HCT116 (cell line): ENCODE results near the gene ZYG11B. TPM values are rescaled to one million over a fixed set of nuclear protein-coding genes. Genes with fewer than 3 reads are reported as not detected.

Source experiments
- ATAC-seq: fragments of 200-7000 bp; cut with Tn5 transposase; 2 replicates; pipeline ENCODE4 v1.9.1; 2020; ENCODE audit warnings: mild to moderate bottlenecking, moderate library complexity
- BruUV-seq: library from RNA; stranded (reverse); fragments of 400-500 nt; replicated peaks from 2 replicates; lab custom pipeline; 2021; lab: Mats Ljungman, UMichigan
- CTCF ChIA-PET: fragments of 300-600 bp; sonication (Branson Sonifier 250); formaldehyde crosslinking; loops from one replicate; lab custom pipeline; 2021; ENCODE audit warnings: antibody characterized with exemption; lab: Charles Lee
- POLR2A ChIA-PET: fragments of 300-600, 350-600 bp; sonication (Branson Sonifier 250); formaldehyde crosslinking; loops from one replicate; lab custom pipeline; 2021; ENCODE audit warnings: antibody characterized with exemption; lab: Charles Lee
- RAD21 ChIA-PET, 2 experiments: fragments of 300-600 bp; sonication (Branson Sonifier 250); formaldehyde crosslinking; loops; one replicate each; lab custom pipeline; 2023; ENCODE audit warnings: low total read pairs in 2 of 2; ENCODE audit not compliant: uncharacterized antibody in 2 of 2, unreplicated experiment in 2 of 2, low non-redundant PET in 1 of 2; lab: Charles Lee
- DNase-seq: peaks from one replicate; pipeline ENCODE4 v3.0.0-alpha.2; 2010; ENCODE audit warnings: low read depth, low spot score
- H2AFZ ChIP-seq: fragments of 200-600 bp; shearing (Covaris generic), sonication (generic); 2 replicates; pipeline ENCODE4 v1.6.1; 2017; ENCODE audit warnings: low read depth, mixed run types, mixed read lengths, antibody characterized with exemption, low read length; ENCODE audit not compliant: poor library complexity, severe bottlenecking
- H3K27ac ChIP-seq: 2 replicates; pipeline ENCODE4 v1.5.1; 2012; ENCODE audit warnings: low read depth, low read length
- H3K27me3 ChIP-seq: fragments of 200-600 bp; sonication (generic); 2 replicates; pipeline ENCODE4 v1.6.1; 2016; ENCODE audit warnings: mixed run types, low read length, mixed read lengths; ENCODE audit not compliant: insufficient read depth
- H3K36me3 ChIP-seq, 2 experiments: fragments of 200-500 bp in 1 of 2; fragments of 200-600 bp in 1 of 2; sonication (Bioruptor generic) in 1 of 2; sonication (generic) in 1 of 2; 2 replicates each; pipeline versions ENCODE4 v1.5.1 to v1.6.1; 2014 to 2016; ENCODE audit warnings: low read length in 2 of 2, inconsistent platforms in 1 of 2, mixed read lengths in 1 of 2, mixed run types in 1 of 2; ENCODE audit not compliant: insufficient read depth in 2 of 2, control insufficient read depth in 1 of 2
- H3K4me1 ChIP-seq, 2 experiments: fragments of 200-600 bp in 1 of 2; sonication (generic) in 1 of 2; 2 replicates each; pipeline versions ENCODE4 v1.5.1 to v1.6.1; 2012 to 2017; ENCODE audit warnings: low read length in 2 of 2, inconsistent platforms in 1 of 2, mild to moderate bottlenecking in 1 of 2, mixed read lengths in 1 of 2, mixed run types in 1 of 2, moderate library complexity in 1 of 2; ENCODE audit not compliant: insufficient read depth in 2 of 2, control insufficient read depth in 1 of 2
- H3K4me2 ChIP-seq: fragments of 200-600 bp; sonication (generic); 2 replicates; pipeline ENCODE4 v1.6.1; 2017; ENCODE audit warnings: mixed run types, low read length, mixed read lengths
- H3K4me3 ChIP-seq, 2 experiments: fragments of 200-600 bp in 1 of 2; sonication (generic) in 1 of 2; replicated peaks in 1 of 2; 2 replicates each; pipeline ENCODE4 v1.5.1; 2011 to 2016; ENCODE audit warnings: low read length in 2 of 2, control low read depth in 1 of 2, low read depth in 1 of 2, mild to moderate bottlenecking in 1 of 2, mixed read lengths in 1 of 2, mixed run types in 1 of 2
- H3K79me2 ChIP-seq: fragments of 200-600 bp; sonication (generic); 2 replicates; pipeline ENCODE4 v1.6.1; 2017; ENCODE audit warnings: mild to moderate bottlenecking, mixed run types, low read length, moderate library complexity, mixed read lengths; ENCODE audit not compliant: insufficient read depth
- H3K9ac ChIP-seq: fragments of 200-600 bp; sonication (generic); 2 replicates; pipeline ENCODE4 v1.6.1; 2016; ENCODE audit warnings: low read length, mixed read lengths
- H3K9me2 ChIP-seq: fragments of 200-600 bp; sonication (generic), shearing (Covaris generic); 2 replicates; pipeline ENCODE4 v1.6.1; 2017; ENCODE audit warnings: mixed run types, mild to moderate bottlenecking, moderate library complexity; ENCODE audit not compliant: insufficient read depth
- H3K9me3 ChIP-seq, 2 experiments: fragments of 200-500 bp in 1 of 2; fragments of 200-600 bp in 1 of 2; sonication (Bioruptor generic) in 1 of 2; sonication (generic) in 1 of 2; 2 replicates each; pipeline ENCODE4 v1.6.1; 2014 to 2017; ENCODE audit warnings: low read length in 2 of 2, mixed read lengths in 2 of 2, inconsistent platforms in 1 of 2, low read depth in 1 of 2, mild to moderate bottlenecking in 1 of 2, mixed run types in 1 of 2, moderate library complexity in 1 of 2; ENCODE audit not compliant: control insufficient read depth in 1 of 2, insufficient read depth in 1 of 2
- H4K20me1 ChIP-seq: fragments of 200-600 bp; sonication (generic), shearing (Covaris generic); 2 replicates; pipeline ENCODE4 v1.6.1; 2017; ENCODE audit warnings: mixed run types, mild to moderate bottlenecking, moderate library complexity; ENCODE audit not compliant: insufficient read depth
- CBX3 ChIP-seq: IDR thresholded peaks from 2 replicates; pipeline ENCODE4 v1.6.1; 2012; ENCODE audit warnings: low read depth
- ELF1 ChIP-seq: IDR thresholded peaks from 2 replicates; pipeline ENCODE4 v1.6.1; 2012; ENCODE audit warnings: low read depth, borderline replicate concordance
- EZH2 ChIP-seq: fragments of 200-600 bp; sonication (generic); IDR thresholded peaks from 2 replicates; pipeline ENCODE4 v1.6.1; 2017; ENCODE audit warnings: antibody characterized with exemption, mixed run types
- JUND ChIP-seq: IDR thresholded peaks from 2 replicates; pipeline ENCODE4 v1.6.1; 2012
- POLR2AphosphoS5 ChIP-seq: IDR thresholded peaks from 2 replicates; pipeline ENCODE4 v1.6.1; 2011; ENCODE audit warnings: mild to moderate bottlenecking, low read depth, low read length, moderate library complexity
- RAD21 ChIP-seq: IDR thresholded peaks from 2 replicates; pipeline ENCODE4 v1.6.1; 2012; ENCODE audit warnings: low read depth, mild to moderate bottlenecking
- SP1 ChIP-seq: IDR thresholded peaks from 2 replicates; pipeline ENCODE4 v1.6.1; 2012; ENCODE audit warnings: low read depth
- TCF7L2 ChIP-seq: IDR thresholded peaks from 2 replicates; pipeline ENCODE4 v1.7.0; 2011; ENCODE audit warnings: borderline replicate concordance, inconsistent platforms; ENCODE audit not compliant: insufficient read depth, insufficient read length; ENCODE audit errors: extremely low read depth
- YY1 ChIP-seq: IDR thresholded peaks from 2 replicates; pipeline ENCODE4 v1.6.1; 2011; ENCODE audit warnings: low read length, low read depth, moderate library complexity, mild to moderate bottlenecking; ENCODE audit not compliant: insufficient replicate concordance; ENCODE audit errors: extremely low read depth
- ZNF274 ChIP-seq: fragments of 200-500 bp; sonication (Bioruptor generic); IDR thresholded peaks from 2 replicates; pipeline ENCODE4 v1.6.1; 2014; ENCODE audit warnings: mild to moderate bottlenecking, low read depth, low read length, inconsistent platforms
- intact Hi-C: fragments of 100-400 bp; cut with micrococcal nuclease; formaldehyde crosslinking; loops from 2 replicates; pipeline ENCODE4 v1.10.0; 2022
- total RNA-seq: library from RNA; stranded (reverse); gene quantifications from one replicate; pipeline ENCODE4 v1.2.1, GENCODE V29; 2021; ENCODE audit not compliant: unreplicated experiment
- TF ChIP-seq, protein P1 (sequence below): IDR thresholded peaks from 2 replicates; pipeline ENCODE4 v1.6.1; 2011; ENCODE audit warnings: mild to moderate bottlenecking, low read length, moderate library complexity; ENCODE audit not compliant: insufficient replicate concordance; ENCODE audit errors: extremely low read depth
- TF ChIP-seq, protein P2 (sequence below): IDR thresholded peaks from 2 replicates; pipeline ENCODE4 v1.6.1; 2012

ZYG11B gene
- total RNA-seq, 1 experiment from 2014 or later, result 20.7 TPM

DNA sequence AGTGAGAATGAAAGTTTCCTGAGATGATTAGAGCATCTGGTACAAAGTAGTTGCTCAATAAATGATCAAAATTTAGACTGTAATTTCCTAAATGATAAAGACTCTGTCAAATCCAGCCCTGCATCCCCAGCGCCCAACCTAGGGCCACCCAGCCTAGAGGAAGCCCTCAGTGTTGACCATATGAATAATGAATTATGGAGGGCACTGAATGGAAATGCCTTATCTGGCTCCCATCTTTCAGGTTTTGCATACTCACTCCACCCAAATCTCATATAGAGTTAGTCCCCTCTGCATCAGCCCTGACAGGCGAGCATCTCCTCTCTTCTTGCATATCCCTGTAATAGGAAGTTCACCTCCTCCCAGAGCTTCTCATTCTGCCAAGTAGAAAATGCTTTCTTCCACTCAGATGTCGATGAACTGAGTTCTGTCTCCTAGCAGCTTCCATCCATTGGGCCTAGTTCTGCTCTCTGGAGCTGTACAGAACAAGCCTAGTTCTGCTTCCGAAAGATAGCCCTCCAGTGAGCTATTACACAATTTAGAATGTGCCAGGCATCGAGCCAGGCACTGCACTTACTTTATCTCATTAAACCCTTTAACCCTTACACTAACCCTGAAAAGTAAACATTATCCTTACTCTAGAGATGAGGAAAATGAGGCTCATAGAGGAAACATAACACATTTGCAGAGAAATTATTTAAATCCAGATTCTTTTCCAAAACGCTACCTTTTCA lies 49.0 kb upstream of the ZYG11B start:
- intact Hi-C loops, result no loop called here
- no peaks in the 10 kb centered on the region for H3K36me3 ChIP-seq
- H3K27me3 ChIP-seq, result no peaks in the 10 kb centered on the region
- no peak overlapping the region for H3K4me2 ChIP-seq
- DNase-seq, result no peak
- RAD21 ChIA-PET, result no interaction called here
- no TSS peak for BruUV-seq
- CTCF ChIA-PET, result interaction anchor here (0.8 kb wide), 1 partner anchor 9 kb away, joined by 4 read pairs; no protein-coding TSS in a partner anchor
- no peak overlapping the region for H3K9ac ChIP-seq
- POLR2A ChIA-PET, result no interaction called here
- H2AFZ ChIP-seq, result no peak overlapping the region
- H4K20me1 ChIP-seq, result no peaks in the 10 kb centered on the region
- H3K27ac ChIP-seq, result no peak overlapping the region
- no peaks in the 10 kb centered on the region for H3K9me3 ChIP-seq
- no peak for ATAC-seq
- peaks cover 8 to 13% of the 10 kb centered on the region in 2 experiments; a peak in 3 of 4 replicates for H3K4me1 ChIP-seq
- TF ChIP-seq, protein P1, sequence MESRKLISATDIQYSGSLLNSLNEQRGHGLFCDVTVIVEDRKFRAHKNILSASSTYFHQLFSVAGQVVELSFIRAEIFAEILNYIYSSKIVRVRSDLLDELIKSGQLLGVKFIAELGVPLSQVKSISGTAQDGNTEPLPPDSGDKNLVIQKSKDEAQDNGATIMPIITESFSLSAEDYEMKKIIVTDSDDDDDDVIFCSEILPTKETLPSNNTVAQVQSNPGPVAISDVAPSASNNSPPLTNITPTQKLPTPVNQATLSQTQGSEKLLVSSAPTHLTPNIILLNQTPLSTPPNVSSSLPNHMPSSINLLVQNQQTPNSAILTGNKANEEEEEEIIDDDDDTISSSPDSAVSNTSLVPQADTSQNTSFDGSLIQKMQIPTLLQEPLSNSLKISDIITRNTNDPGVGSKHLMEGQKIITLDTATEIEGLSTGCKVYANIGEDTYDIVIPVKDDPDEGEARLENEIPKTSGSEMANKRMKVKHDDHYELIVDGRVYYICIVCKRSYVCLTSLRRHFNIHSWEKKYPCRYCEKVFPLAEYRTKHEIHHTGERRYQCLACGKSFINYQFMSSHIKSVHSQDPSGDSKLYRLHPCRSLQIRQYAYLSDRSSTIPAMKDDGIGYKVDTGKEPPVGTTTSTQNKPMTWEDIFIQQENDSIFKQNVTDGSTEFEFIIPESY, result no peak
- TF ChIP-seq ZNF274 (no peak), EZH2 (no peak), SP1 (no peak), RAD21 (no peak), JUND (no peak), CBX3 (no peak), TCF7L2 (no peak), YY1 (no peak), ELF1 (no peak), POLR2AphosphoS5 (no peak)
- TF ChIP-seq, protein P2, sequence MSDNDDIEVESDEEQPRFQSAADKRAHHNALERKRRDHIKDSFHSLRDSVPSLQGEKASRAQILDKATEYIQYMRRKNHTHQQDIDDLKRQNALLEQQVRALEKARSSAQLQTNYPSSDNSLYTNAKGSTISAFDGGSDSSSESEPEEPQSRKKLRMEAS, result no peak
- H3K9me2 ChIP-seq, result no peaks in the 10 kb centered on the region
- no peaks in the 10 kb centered on the region for H3K79me2 ChIP-seq
- H3K4me3 ChIP-seq, result no peak overlapping the region
